Endodermal cell (in vitro differentiated cells): ENCODE results near the gene NUP210. TPM values are rescaled to one million over a fixed set of nuclear protein-coding genes. Genes with fewer than 3 reads are reported as not detected.

Experiments used
- DNase-seq: peaks from one replicate; pipeline ENCODE4 v3.0.0-alpha.2; 2017
- H3K27ac ChIP-seq: 2 replicates; pipeline ENCODE4 v1.5.1; 2013; ENCODE audit warnings: mild to moderate bottlenecking, low read depth, low read length, moderate library complexity
- H3K27me3 ChIP-seq: 2 replicates; pipeline ENCODE4 v1.6.1; 2013; ENCODE audit warnings: mild to moderate bottlenecking, low read length, moderate library complexity; ENCODE audit not compliant: insufficient read depth, control insufficient read depth, poor library complexity, severe bottlenecking
- H3K36me3 ChIP-seq: 2 replicates; pipeline ENCODE4 v1.7.0; 2013; ENCODE audit warnings: mild to moderate bottlenecking, low read length, moderate library complexity; ENCODE audit not compliant: control insufficient read depth, insufficient read depth
- H3K4me1 ChIP-seq: one replicate; pipeline ENCODE4 v1.7.0; 2013; ENCODE audit warnings: low read length; ENCODE audit not compliant: control insufficient read depth, insufficient read depth
- H3K4me3 ChIP-seq: 2 replicates; pipeline ENCODE4 v1.5.1; 2013; ENCODE audit warnings: mild to moderate bottlenecking, low read length, moderate library complexity
- H3K9ac ChIP-seq: 2 replicates; pipeline ENCODE4 v1.6.1; 2013; ENCODE audit warnings: mild to moderate bottlenecking, low read length, moderate library complexity; ENCODE audit not compliant: poor library complexity, severe bottlenecking; ENCODE audit errors: extremely low read depth
- H3K9me3 ChIP-seq: 2 replicates; pipeline ENCODE4 v1.6.1; 2013; ENCODE audit warnings: mild to moderate bottlenecking, low read length, moderate library complexity; ENCODE audit not compliant: control insufficient read depth
- H3K27ac Mint-ChIP-seq: 2 replicates; pipeline ENCODE4 v1.8.0; 2020; ENCODE audit warnings: mixed read lengths
- H3K27me3 Mint-ChIP-seq: 2 replicates; pipeline ENCODE4 v1.8.0; 2021; ENCODE audit warnings: mild to moderate bottlenecking, mixed read lengths; ENCODE audit not compliant: insufficient read depth
- H3K36me3 Mint-ChIP-seq: 2 replicates; pipeline ENCODE4 v1.8.0; 2020; ENCODE audit warnings: low read depth, mixed read lengths
- H3K4me1 Mint-ChIP-seq: 2 replicates; pipeline ENCODE4 v1.8.0; 2020; ENCODE audit warnings: mixed read lengths
- H3K4me3 Mint-ChIP-seq: 2 replicates; pipeline ENCODE4 v1.8.0; 2020; ENCODE audit warnings: mild to moderate bottlenecking, moderate library complexity, mixed read lengths
- H3K9me3 Mint-ChIP-seq: 2 replicates; pipeline ENCODE4 v1.8.0; 2020; ENCODE audit warnings: mild to moderate bottlenecking, mixed read lengths
- WGBS, 2 experiments: methylation state at CpG; one replicate each; pipeline versions ENCODE4 v1.1.5 to v1.1.7; 2013; ENCODE audit warnings: missing lambda C conversion rate in 2 of 2, mixed read lengths in 1 of 2; ENCODE audit not compliant: insufficient coverage in 1 of 2, insufficient read length in 1 of 2; 5-methylcytosine and 5-hydroxymethylcytosine counted together
- total RNA-seq, 2 donors: library from RNA; stranded (reverse); fragmentation: NEBNext Ultra II Directional in 1 of 2; extraction: Animal tissue kit (Norgen Biotek cat#: 25700) in 1 of 2; gene quantifications; 2 replicates in 1 of 2; 3 replicates in 1 of 2; pipeline ENCODE4 v1.2.1, GENCODE V29; 2021
- TF ChIP-seq, protein P1 (sequence below): fragments of 200-600 bp; sonication (generic); conservative IDR thresholded peaks from 2 replicates; pipeline ENCODE4 v1.5.0; 2021; ENCODE audit warnings: antibody characterized with exemption, mild to moderate bottlenecking

The NUP210 gene
- total RNA-seq, 2 donors from 2014 or later = 43.0 to 62.3 TPM

DNA sequence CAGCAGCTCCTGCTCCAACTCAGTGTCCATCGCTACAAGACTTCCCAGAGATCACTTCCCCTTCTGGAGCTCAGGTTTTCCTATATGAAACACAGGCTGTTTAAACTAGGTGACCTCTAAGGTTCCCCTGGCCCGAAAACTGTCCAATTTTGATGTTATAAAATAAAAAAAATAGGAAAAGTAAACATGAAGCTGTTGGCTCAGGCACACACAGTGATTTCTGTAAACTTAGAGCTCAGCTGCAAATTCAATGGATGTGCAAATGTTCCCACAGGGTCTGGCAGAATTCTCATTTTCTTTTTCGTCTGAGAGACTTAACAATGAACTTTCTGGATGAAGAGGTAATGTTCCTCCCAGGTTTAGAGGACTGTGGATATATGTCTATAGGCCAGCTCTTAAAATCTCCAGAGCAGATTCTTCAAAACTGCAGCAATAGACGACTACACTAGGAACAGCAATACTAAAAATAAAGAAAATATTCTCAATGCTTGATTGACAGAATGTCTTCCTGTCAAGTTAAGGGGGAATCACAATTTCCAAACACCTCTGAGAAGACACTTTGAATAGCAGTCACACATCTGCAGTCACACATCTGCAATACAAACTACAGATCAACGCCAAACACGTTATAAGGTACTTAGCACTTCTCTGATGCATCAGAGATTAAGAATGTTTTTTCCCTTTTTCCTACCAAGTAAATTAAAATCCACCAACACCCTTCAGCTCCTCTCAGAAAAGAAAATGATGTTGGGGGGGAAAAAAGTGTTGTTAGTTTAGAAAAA is 2.8 kb downstream of the NUP210 start:
- H3K4me3 Mint-ChIP-seq = no peak overlapping the region
- DNase-seq = no peak
- H3K4me1 Mint-ChIP-seq = peaks cover 20% of the 10 kb centered on the region
- no peaks in the 10 kb centered on the region for H3K4me1 ChIP-seq
- H3K4me3 ChIP-seq = no peak overlapping the region
- H3K27me3 ChIP-seq = peaks cover 24% of the 10 kb centered on the region
- H3K9me3 Mint-ChIP-seq = no peaks in the 10 kb centered on the region
- no peak overlapping the region for H3K27ac Mint-ChIP-seq
- TF ChIP-seq, protein P1, sequence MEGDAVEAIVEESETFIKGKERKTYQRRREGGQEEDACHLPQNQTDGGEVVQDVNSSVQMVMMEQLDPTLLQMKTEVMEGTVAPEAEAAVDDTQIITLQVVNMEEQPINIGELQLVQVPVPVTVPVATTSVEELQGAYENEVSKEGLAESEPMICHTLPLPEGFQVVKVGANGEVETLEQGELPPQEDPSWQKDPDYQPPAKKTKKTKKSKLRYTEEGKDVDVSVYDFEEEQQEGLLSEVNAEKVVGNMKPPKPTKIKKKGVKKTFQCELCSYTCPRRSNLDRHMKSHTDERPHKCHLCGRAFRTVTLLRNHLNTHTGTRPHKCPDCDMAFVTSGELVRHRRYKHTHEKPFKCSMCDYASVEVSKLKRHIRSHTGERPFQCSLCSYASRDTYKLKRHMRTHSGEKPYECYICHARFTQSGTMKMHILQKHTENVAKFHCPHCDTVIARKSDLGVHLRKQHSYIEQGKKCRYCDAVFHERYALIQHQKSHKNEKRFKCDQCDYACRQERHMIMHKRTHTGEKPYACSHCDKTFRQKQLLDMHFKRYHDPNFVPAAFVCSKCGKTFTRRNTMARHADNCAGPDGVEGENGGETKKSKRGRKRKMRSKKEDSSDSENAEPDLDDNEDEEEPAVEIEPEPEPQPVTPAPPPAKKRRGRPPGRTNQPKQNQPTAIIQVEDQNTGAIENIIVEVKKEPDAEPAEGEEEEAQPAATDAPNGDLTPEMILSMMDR = no peak
- 86% methylated on average over 5 to 6 of the region's 6 CpGs for WGBS, 2 experiments
- no peak overlapping the region for H3K27ac ChIP-seq
- H3K36me3 Mint-ChIP-seq = no peaks in the 10 kb centered on the region
- H3K9ac ChIP-seq = no peak overlapping the region
- no peaks in the 10 kb centered on the region for H3K36me3 ChIP-seq
- no peaks in the 10 kb centered on the region for H3K9me3 ChIP-seq
- peaks cover 21% of the 10 kb centered on the region for H3K27me3 Mint-ChIP-seq

DNA sequence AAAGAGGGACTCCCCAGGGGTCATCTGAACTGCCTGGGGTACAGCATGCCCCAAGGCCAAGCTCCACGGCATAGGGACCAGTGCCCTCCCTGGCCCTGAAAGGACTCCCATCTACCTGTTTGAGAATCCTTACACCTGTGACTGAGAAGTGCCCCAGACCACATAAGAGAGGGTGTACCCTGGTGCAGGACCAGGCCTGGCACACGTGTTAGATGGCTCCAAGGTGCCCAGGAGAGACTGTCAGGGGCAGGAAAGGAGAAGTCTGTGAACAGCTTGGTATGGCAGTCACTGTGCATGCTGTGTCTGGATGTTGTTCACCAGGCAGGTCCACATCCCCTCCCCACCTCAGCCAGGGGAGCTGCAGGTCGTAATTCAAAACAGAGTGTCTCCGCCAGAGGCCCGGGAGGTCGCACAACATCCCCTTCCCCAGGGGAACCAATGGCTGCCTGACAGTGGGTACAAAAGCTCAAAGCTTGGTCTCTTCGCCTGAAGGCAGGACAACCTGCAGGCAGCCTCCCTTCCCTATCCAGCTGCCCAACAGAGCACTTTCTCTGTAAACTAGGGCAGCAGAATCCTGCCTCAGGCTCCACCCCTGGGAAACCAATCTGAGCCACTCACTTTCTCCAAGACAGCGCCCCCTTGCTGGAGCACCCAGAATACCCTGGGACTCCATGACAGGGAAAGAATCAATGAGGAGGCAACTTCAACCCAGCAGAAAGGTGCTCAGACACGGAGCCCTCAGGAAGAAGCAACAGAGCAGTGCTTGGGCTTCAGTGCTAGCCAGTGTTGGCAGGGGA is 3.9 kb downstream of the NUP210 start:
- H3K4me1 Mint-ChIP-seq = peaks cover 18% of the 10 kb centered on the region
- Histone ChIP-seq H3K4me1 (no peaks in the 10 kb centered on the region), H3K27me3 (peaks cover 18% of the 10 kb centered on the region), H3K27ac (no peak overlapping the region), H3K9me3 (no peaks in the 10 kb centered on the region), H3K4me3 (no peak overlapping the region), H3K9ac (no peak overlapping the region), H3K36me3 (no peaks in the 10 kb centered on the region)
- H3K27ac Mint-ChIP-seq = no peak overlapping the region
- WGBS, 2 experiments = 82 to 84% methylated on average over 7 to 9 of the region's 9 CpGs
- no peaks in the 10 kb centered on the region for H3K36me3 Mint-ChIP-seq
- TF ChIP-seq, protein P1 = peak; percentile 72
- H3K9me3 Mint-ChIP-seq = no peaks in the 10 kb centered on the region
- peak; percentile 82 for DNase-seq
- peaks cover 19% of the 10 kb centered on the region for H3K27me3 Mint-ChIP-seq
- H3K4me3 Mint-ChIP-seq = no peak overlapping the region

DNA sequence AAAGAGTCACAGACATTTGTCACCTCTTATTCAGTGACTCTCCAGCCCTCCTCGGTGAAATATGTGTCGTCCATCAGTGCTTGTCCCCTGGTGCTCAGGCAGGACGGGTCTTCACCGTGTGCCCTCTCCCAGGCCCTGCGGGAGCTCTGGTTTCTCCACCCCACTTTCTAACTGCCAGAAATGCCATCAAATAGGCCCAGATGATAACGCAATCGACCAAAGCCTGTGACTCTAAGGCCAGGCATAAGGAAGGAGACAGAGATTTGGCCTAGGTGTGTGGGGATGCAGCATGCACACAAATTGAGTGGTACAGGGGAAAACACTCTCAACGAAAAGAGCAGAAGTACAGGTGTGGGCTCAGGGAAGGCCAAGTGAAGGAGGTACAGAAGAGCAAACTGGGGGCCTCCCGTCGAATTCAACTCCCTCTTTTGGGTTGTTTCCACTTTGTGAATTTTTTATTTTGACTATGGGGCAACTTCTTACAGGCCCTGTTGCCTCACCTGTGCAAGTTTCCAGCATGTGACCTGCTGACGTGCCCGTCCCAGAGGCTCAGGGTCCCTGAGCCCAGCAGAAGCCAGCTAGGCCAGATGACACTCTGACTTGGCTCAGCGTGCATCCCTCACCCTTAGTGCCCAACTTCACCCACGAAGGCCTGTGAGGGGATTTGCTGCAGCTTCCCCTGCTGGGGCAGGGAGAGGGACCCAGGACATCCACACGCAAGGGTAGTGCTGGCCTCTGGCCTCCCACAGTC is 4.7 kb downstream of the NUP210 start:
- Histone ChIP-seq H3K27me3 (peaks cover 11% of the 10 kb centered on the region), H3K9ac (no peak overlapping the region), H3K4me3 (no peak overlapping the region), H3K9me3 (no peaks in the 10 kb centered on the region), H3K27ac (no peak overlapping the region), H3K36me3 (no peaks in the 10 kb centered on the region), H3K4me1 (no peaks in the 10 kb centered on the region)
- peaks cover 11% of the 10 kb centered on the region for H3K27me3 Mint-ChIP-seq
- no peak overlapping the region for H3K27ac Mint-ChIP-seq
- 93 to 100% methylated on average over 8 to 15 of the region's 15 CpGs for WGBS, 2 experiments
- no peak for DNase-seq
- no peaks in the 10 kb centered on the region for H3K9me3 Mint-ChIP-seq
- peaks cover 12% of the 10 kb centered on the region for H3K4me1 Mint-ChIP-seq
- TF ChIP-seq, protein P1 = no peak
- H3K4me3 Mint-ChIP-seq = no peak overlapping the region
- H3K36me3 Mint-ChIP-seq = no peaks in the 10 kb centered on the region
